ENCODE results near the gene EXOC6.

EXOC6 gene

GRCh38 chr10:92850185-92850584 is 1.9 kb downstream of the EXOC6 start:
- no peaks in the 10 kb centered on the region for H3K36me3 ChIP-seq (ENCODE audit: control insufficient read depth, insufficient read depth, low read length)
- DNase-seq (ENCODE audit: extremely low read depth, insufficient read length), result no peak
- no peak overlapping the region for H3K4me3 ChIP-seq (replicated peaks; ENCODE audit: low read depth, low read length)
- H3K27me3 ChIP-seq (replicated peaks; ENCODE audit: control insufficient read depth, insufficient read depth, low read length), result no peaks in the 10 kb centered on the region
- no peak for TF ChIP-seq CTCF (IDR thresholded peaks at IDR 0.05; ENCODE audit: insufficient read depth, low read length, poor library complexity, severe bottlenecking)

GRCh38 chr10:92851003-92851402 is 2.7 kb downstream of the EXOC6 start:
- no peaks in the 10 kb centered on the region for H3K36me3 ChIP-seq (ENCODE audit: control insufficient read depth, insufficient read depth, low read length)
- TF ChIP-seq CTCF (IDR thresholded peaks at IDR 0.05; ENCODE audit: insufficient read depth, low read length, poor library complexity, severe bottlenecking), result no peak
- H3K27me3 ChIP-seq (replicated peaks; ENCODE audit: control insufficient read depth, insufficient read depth, low read length), result no peaks in the 10 kb centered on the region

GRCh38 chr10:92855560-92855959 is 7.2 kb downstream of the EXOC6 start:
- Histone ChIP-seq H3K27me3 (replicated peaks; ENCODE audit: control insufficient read depth, insufficient read depth, low read length) (no peaks in the 10 kb centered on the region), H3K36me3 (ENCODE audit: control insufficient read depth, insufficient read depth, low read length) (no peaks in the 10 kb centered on the region), H3K4me3 (replicated peaks; ENCODE audit: low read depth, low read length) (no peak overlapping the region)
- no peak for TF ChIP-seq CTCF (IDR thresholded peaks at IDR 0.05; ENCODE audit: insufficient read depth, low read length, poor library complexity, severe bottlenecking)
- DNase-seq (ENCODE audit: extremely low read depth, insufficient read length), result no peak

More at GRCh38 chr10:92851003-92851402, 2.7 kb downstream of the EXOC6 start:
- no peak for DNase-seq (ENCODE audit: extremely low read depth, insufficient read length)
- no peak overlapping the region for H3K4me3 ChIP-seq (replicated peaks; ENCODE audit: low read depth, low read length)

- TF ChIP-seq CTCF (IDR thresholded peaks at IDR 0.05; ENCODE audit: insufficient read depth, low read length, poor library complexity, severe bottlenecking), result no peak
- DNase-seq (ENCODE audit: extremely low read depth, insufficient read length), result no peak
- no peak overlapping the region for H3K4me3 ChIP-seq (replicated peaks; ENCODE audit: low read depth, low read length)
- H3K27me3 ChIP-seq (replicated peaks; ENCODE audit: control insufficient read depth, insufficient read depth, low read length), result no peaks in the 10 kb centered on the region
- H3K36me3 ChIP-seq (ENCODE audit: control insufficient read depth, insufficient read depth, low read length), result no peaks in the 10 kb centered on the region
Measured at GRCh38 chr10:92857904-92858514, 9.7 kb downstream of the EXOC6 start.

- no peak overlapping the region for H3K4me3 ChIP-seq (replicated peaks; ENCODE audit: low read depth, low read length)
- no peak for TF ChIP-seq CTCF (IDR thresholded peaks at IDR 0.05; ENCODE audit: insufficient read depth, low read length, poor library complexity, severe bottlenecking)
- H3K36me3 ChIP-seq (ENCODE audit: control insufficient read depth, insufficient read depth, low read length), result no peaks in the 10 kb centered on the region
- no peak for DNase-seq (ENCODE audit: extremely low read depth, insufficient read length)
- no peaks in the 10 kb centered on the region for H3K27me3 ChIP-seq (replicated peaks; ENCODE audit: control insufficient read depth, insufficient read depth, low read length)
Measured at GRCh38 chr10:92867235-92867634, 18.9 kb downstream of the EXOC6 start.

GRCh38 chr10:92868036-92868435 is 19.7 kb downstream of the EXOC6 start:
- no peak for DNase-seq (ENCODE audit: extremely low read depth, insufficient read length)
- no peaks in the 10 kb centered on the region for H3K27me3 ChIP-seq (replicated peaks; ENCODE audit: control insufficient read depth, insufficient read depth, low read length)

More at GRCh38 chr10:92868036-92868435, 19.7 kb downstream of the EXOC6 start:
- H3K4me3 ChIP-seq (replicated peaks; ENCODE audit: low read depth, low read length), result no peak overlapping the region
- H3K36me3 ChIP-seq (ENCODE audit: control insufficient read depth, insufficient read depth, low read length), result no peaks in the 10 kb centered on the region
- no peak for TF ChIP-seq CTCF (IDR thresholded peaks at IDR 0.05; ENCODE audit: insufficient read depth, low read length, poor library complexity, severe bottlenecking)

Data from GM06990 (cell line).